Measurements from ENCODE around the gene IFITM1. TPM values are rescaled to one million over a fixed set of nuclear protein-coding genes. Genes with fewer than 3 reads are reported as not detected.
"Not testable (repeated sequence)": the region's sequence is repeated elsewhere in the genome, so short reads cannot be mapped to it uniquely, and the experiment has no call there.

The IFITM1 gene
- total RNA-seq, 2 experiments from 2014 or later = 1,010 to 1,055 TPM

GRCh38 chr11:328012-328411 is 14.2 kb downstream of the IFITM1 start:
- no peak overlapping the region for H3K27ac Mint-ChIP-seq
- H3K4me3 Mint-ChIP-seq = no peak overlapping the region
- H3K36me3 Mint-ChIP-seq (ENCODE audit: low read depth) = no peaks in the 10 kb centered on the region
- no peaks in the 10 kb centered on the region for H3K9me3 Mint-ChIP-seq
- peaks cover 6% of the 10 kb centered on the region for H3K27me3 Mint-ChIP-seq
- CTCF ChIA-PET = interaction anchor here (0.9 to 1.7 kb wide), 3 partner anchors 16 to 77 kb away, joined by 4 to 6 read pairs (median 5); no protein-coding TSS in a partner anchor
- peaks cover 71% of the 10 kb centered on the region for H3K4me1 Mint-ChIP-seq
- POLR2A ChIA-PET = interaction anchor here (0.7 to 1.9 kb wide), 4 partner anchors 12 to 37 kb away, joined by 3 to 20 read pairs (median 8); partner anchors contain the start of gene IFITM1
- no peak for DNase-seq

GRCh38 chr11:328516-329100 is 14.8 kb downstream of the IFITM1 start:
- DNase-seq, H3K4me3 Mint-ChIP-seq: not testable (repeated sequence)

GRCh38 chr11:329886-330253 is 16.0 kb downstream of the IFITM1 start:
- no peak for DNase-seq
- peak overlapping the region; percentile 50 for H3K27ac Mint-ChIP-seq

More at GRCh38 chr11:328516-329100, 14.8 kb downstream of the IFITM1 start:
- CTCF ChIA-PET = interaction anchor here (0.7 to 2.4 kb wide), 4 partner anchors 11 to 60 kb away, joined by 3 to 16 read pairs (median 4); no protein-coding TSS in a partner anchor
- H3K9me3 Mint-ChIP-seq; H3K36me3 Mint-ChIP-seq (ENCODE audit: low read depth); H3K27me3 Mint-ChIP-seq; H3K27ac Mint-ChIP-seq: not testable (repeated sequence)
- peaks cover 73% of the 10 kb centered on the region for H3K4me1 Mint-ChIP-seq
- POLR2A ChIA-PET = interaction anchor here (0.6 to 2.2 kb wide), 2 partner anchors 19 to 27 kb away, joined by 3 to 11 read pairs; no protein-coding TSS in a partner anchor

GRCh38 chr11:330307-330693 is 16.5 kb downstream of the IFITM1 start:
- Mint-ChIP-seq H3K9me3 (no peaks in the 10 kb centered on the region), H3K4me1 (peaks cover 68% of the 10 kb centered on the region), H3K27me3 (peaks cover 14% of the 10 kb centered on the region), H3K4me3 (no peak overlapping the region), H3K27ac (no peak overlapping the region), H3K36me3 (ENCODE audit: low read depth) (no peaks in the 10 kb centered on the region)
- no peak for DNase-seq
- CTCF ChIA-PET = interaction anchor here (1.0 to 2.4 kb wide), 3 partner anchors 9 to 118 kb away, joined by 3 to 16 read pairs (median 5); no protein-coding TSS in a partner anchor
- POLR2A ChIA-PET = interaction anchor here (0.7 to 2.5 kb wide), 4 partner anchors 13 to 25 kb away, joined by 3 to 11 read pairs (median 5); no protein-coding TSS in a partner anchor

More at GRCh38 chr11:329886-330253, 16.0 kb downstream of the IFITM1 start:
- CTCF ChIA-PET = interaction anchor here (1.0 to 2.4 kb wide), 3 partner anchors 10 to 119 kb away, joined by 3 to 16 read pairs (median 5); no protein-coding TSS in a partner anchor
- POLR2A ChIA-PET = interaction anchor here (0.7 to 2.5 kb wide), 4 partner anchors 12 to 26 kb away, joined by 3 to 11 read pairs (median 5); no protein-coding TSS in a partner anchor
- H3K27me3 Mint-ChIP-seq = peaks cover 14% of the 10 kb centered on the region
- peaks cover 70% of the 10 kb centered on the region for H3K4me1 Mint-ChIP-seq
- no peaks in the 10 kb centered on the region for H3K9me3 Mint-ChIP-seq
- H3K36me3 Mint-ChIP-seq (ENCODE audit: low read depth) = no peaks in the 10 kb centered on the region
- no peak overlapping the region for H3K4me3 Mint-ChIP-seq

GRCh38 chr11:330694-331357 is 17.0 kb downstream of the IFITM1 start:
- Mint-ChIP-seq H3K4me3 (no peak overlapping the region), H3K9me3 (no peaks in the 10 kb centered on the region), H3K4me1 (peaks cover 64% of the 10 kb centered on the region), H3K27me3 (peaks cover 19% of the 10 kb centered on the region), H3K27ac (no peak overlapping the region), H3K36me3 (ENCODE audit: low read depth) (no peaks in the 10 kb centered on the region)
- ChIA-PET POLR2A (interaction anchor here (0.7 to 2.5 kb wide), 4 partner anchors 13 to 25 kb away, joined by 3 to 11 read pairs (median 5); no protein-coding TSS in a partner anchor), CTCF (interaction anchor here (1.0 to 2.4 kb wide), 3 partner anchors 9 to 118 kb away, joined by 3 to 16 read pairs (median 5); no protein-coding TSS in a partner anchor)
- DNase-seq = peak; percentile 55

- Mint-ChIP-seq H3K27ac (no peak overlapping the region), H3K9me3 (no peaks in the 10 kb centered on the region), H3K4me1 (peaks cover 58% of the 10 kb centered on the region), H3K4me3 (no peak overlapping the region), H3K36me3 (ENCODE audit: low read depth) (no peaks in the 10 kb centered on the region), H3K27me3 (peaks cover 23% of the 10 kb centered on the region)
- POLR2A ChIA-PET = interaction anchor here (2.1 to 2.5 kb wide), 2 partner anchors 14 to 20 kb away, joined by 5 read pairs; no protein-coding TSS in a partner anchor
- CTCF ChIA-PET = no interaction called here
- DNase-seq = no peak
These were observed 17.7 kb downstream of the IFITM1 start for GRCh38 chr11:331358-332060.

GRCh38 chr11:332651-333480 is 19.0 kb downstream of the IFITM1 start:
- DNase-seq = no peak
- Mint-ChIP-seq H3K4me1 (peaks cover 50% of the 10 kb centered on the region), H3K9me3 (no peaks in the 10 kb centered on the region), H3K27ac (no peak overlapping the region), H3K27me3 (peaks cover 27% of the 10 kb centered on the region), H3K4me3 (no peak overlapping the region), H3K36me3 (ENCODE audit: low read depth) (no peaks in the 10 kb centered on the region)
- ChIA-PET CTCF (interaction anchor here (0.5 to 1.5 kb wide), 2 partner anchors 22 to 363 kb away, joined by 3 to 4 read pairs; no protein-coding TSS in a partner anchor), POLR2A (interaction anchor here (0.8 kb wide), 1 partner anchor 23 kb away, joined by 3 read pairs; no protein-coding TSS in a partner anchor)

- Mint-ChIP-seq H3K27me3 (peaks cover 27% of the 10 kb centered on the region), H3K4me1 (peaks cover 44% of the 10 kb centered on the region)
- not testable (repeated sequence) for H3K9me3 Mint-ChIP-seq; H3K36me3 Mint-ChIP-seq (ENCODE audit: low read depth); H3K27ac Mint-ChIP-seq; DNase-seq; H3K4me3 Mint-ChIP-seq
- CTCF ChIA-PET = interaction anchor here (0.5 to 1.5 kb wide), 2 partner anchors 21 to 363 kb away, joined by 3 to 4 read pairs; no protein-coding TSS in a partner anchor
- POLR2A ChIA-PET = interaction anchor here (0.8 kb wide), 1 partner anchor 22 kb away, joined by 3 read pairs; no protein-coding TSS in a partner anchor
These were observed 19.9 kb downstream of the IFITM1 start for GRCh38 chr11:333616-334263.

- H3K9me3 Mint-ChIP-seq = no peaks in the 10 kb centered on the region
- peaks cover 39% of the 10 kb centered on the region for H3K4me1 Mint-ChIP-seq
- H3K27ac Mint-ChIP-seq = no peak overlapping the region
- POLR2A ChIA-PET = no interaction called here
- no peaks in the 10 kb centered on the region for H3K36me3 Mint-ChIP-seq (ENCODE audit: low read depth)
- CTCF ChIA-PET = no interaction called here
- H3K27me3 Mint-ChIP-seq = peaks cover 27% of the 10 kb centered on the region
- H3K4me3 Mint-ChIP-seq = no peak overlapping the region
- DNase-seq = no peak
These were observed 20.6 kb downstream of the IFITM1 start for GRCh38 chr11:334264-334994.

- H3K4me3 Mint-ChIP-seq = no peak overlapping the region
- H3K4me1 Mint-ChIP-seq = peaks cover 23% of the 10 kb centered on the region
- peaks cover 32% of the 10 kb centered on the region for H3K27me3 Mint-ChIP-seq
- no peak for DNase-seq
- CTCF ChIA-PET = no interaction called here
- H3K36me3 Mint-ChIP-seq (ENCODE audit: low read depth) = no peaks in the 10 kb centered on the region
- H3K27ac Mint-ChIP-seq = no peak overlapping the region
- H3K9me3 Mint-ChIP-seq = no peaks in the 10 kb centered on the region
- POLR2A ChIA-PET = no interaction called here
These were observed 22.2 kb downstream of the IFITM1 start for GRCh38 chr11:335779-336658.

All from activated CD4-positive, alpha-beta memory T cell treated with anti-CD3 and anti-CD28 coated beads, Interleukin-2, amount 10 ng/mL, durations not matched to agents 7 days and 5 days (primary cell).